HTR-8/SVneo (cell line): ENCODE measurements around the gene GRHL3.

ENCODE experiments used
- DNase-seq: peaks from one replicate; pipeline ENCODE4 v3.0.0; 2011; ENCODE audit warnings: low spot score, mixed read lengths; ENCODE audit not compliant: insufficient read length
- FAIRE-seq: peaks from 2 replicates; lab custom pipeline; 2011; peaks lifted over from hg19 to GRCh38; lab: Jason Lieb, UNC

The GRHL3 gene

GRCh38 chr1:24390924-24391782, 72.0 kb downstream of the GRHL3 start:
- DNase-seq, result peak; percentile 68
- no peak for FAIRE-seq

GRCh38 chr1:24391882-24392603, 72.9 kb downstream of the GRHL3 start:
- FAIRE-seq, result no peak
- DNase-seq, result no peak

- no peak for FAIRE-seq
- no peak for DNase-seq
Measured at GRCh38 chr1:24392604-24392946, 73.4 kb downstream of the GRHL3 start.

- no peak for FAIRE-seq
- DNase-seq, result no peak
Measured at GRCh38 chr1:24392982-24393650, 74.0 kb downstream of the GRHL3 start.

GRCh38 chr1:24393892-24394291, 74.7 kb downstream of the GRHL3 start:
- FAIRE-seq (no peak), DNase-seq (no peak)

GRCh38 chr1:24400065-24400464, 80.9 kb downstream of the GRHL3 start:
- FAIRE-seq (no peak), DNase-seq (no peak)

- DNase-seq, result no peak
- FAIRE-seq, result no peak
Measured at GRCh38 chr1:24403806-24404205, 84.6 kb downstream of the GRHL3 start.
